Rectal smooth muscle tissue (tissue), 1 donor: Measurements from ENCODE around the gene POSTN.
"Not testable (repeated sequence)": the region's sequence is repeated elsewhere in the genome, so short reads cannot be mapped to it uniquely, and the experiment has no call there.

Experiments
- H3K27ac ChIP-seq: one replicate; pipeline ENCODE4 v1.7.0; 2013; ENCODE audit warnings: low read depth, low read length, inconsistent platforms
- H3K27me3 ChIP-seq: one replicate; pipeline ENCODE4 v1.7.0; 2013; ENCODE audit warnings: low read length; ENCODE audit not compliant: control insufficient read depth, insufficient read depth
- H3K36me3 ChIP-seq: one replicate; pipeline ENCODE4 v1.7.0; 2013; ENCODE audit warnings: low read length; ENCODE audit not compliant: control insufficient read depth, insufficient read depth
- H3K4me1 ChIP-seq: one replicate; pipeline ENCODE4 v1.7.0; 2013; ENCODE audit warnings: low read length; ENCODE audit not compliant: control insufficient read depth, insufficient read depth
- H3K4me3 ChIP-seq: one replicate; pipeline ENCODE4 v1.7.0; 2013; ENCODE audit warnings: low read length
- H3K9ac ChIP-seq: one replicate; pipeline ENCODE4 v1.7.0; 2013; ENCODE audit warnings: low read length

The POSTN gene

DNA sequence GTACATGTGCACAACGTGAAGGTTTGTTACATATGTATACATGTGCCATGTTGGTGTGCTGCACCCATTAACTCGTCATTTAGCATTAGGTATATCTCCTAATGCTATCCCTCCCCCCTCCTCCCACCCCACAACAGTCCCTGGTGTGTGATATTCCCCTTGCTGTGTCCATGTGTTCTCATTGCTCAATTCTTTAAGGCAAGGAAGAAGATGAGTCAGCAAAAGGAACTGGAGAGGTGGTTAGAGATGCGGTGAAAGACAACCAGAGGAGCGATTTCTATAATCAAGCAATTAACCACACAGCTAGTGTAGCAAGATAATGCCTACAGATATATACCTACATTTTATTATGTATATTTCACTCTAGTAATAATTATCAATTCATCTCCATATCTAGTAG is 9.2 kb downstream of the POSTN start:
- H3K27me3 ChIP-seq, H3K4me3 ChIP-seq: not testable (repeated sequence)

DNA sequence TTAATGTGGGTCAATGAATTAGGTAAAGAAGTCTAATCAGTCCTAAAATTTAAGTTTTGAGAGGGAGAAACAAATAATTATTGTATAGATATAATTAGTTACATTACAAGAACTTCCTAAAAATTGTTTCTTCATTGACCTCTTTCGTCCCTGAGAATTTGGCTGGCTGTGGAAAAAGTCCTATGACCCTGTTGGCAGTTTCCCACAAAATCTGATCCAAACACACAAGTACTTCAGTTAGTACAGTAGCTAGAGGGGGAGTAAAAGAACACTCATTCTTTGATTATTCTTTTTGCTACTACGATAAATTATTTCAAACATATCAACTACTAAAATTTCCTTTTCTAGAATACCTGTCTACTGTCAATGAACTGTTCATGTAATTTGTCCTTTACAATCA is 11.3 kb downstream of the POSTN start:
- Histone ChIP-seq H3K9ac (no peak overlapping the region), H3K27ac (no peak overlapping the region), H3K4me3 (no peak overlapping the region), H3K27me3 (no peaks in the 10 kb centered on the region), H3K4me1 (no peaks in the 10 kb centered on the region), H3K36me3 (no peaks in the 10 kb centered on the region)

More for the DNA sequence above, 9.2 kb downstream of the POSTN start:
- not testable (repeated sequence) for H3K27ac ChIP-seq, H3K4me1 ChIP-seq, H3K9ac ChIP-seq, H3K36me3 ChIP-seq

DNA sequence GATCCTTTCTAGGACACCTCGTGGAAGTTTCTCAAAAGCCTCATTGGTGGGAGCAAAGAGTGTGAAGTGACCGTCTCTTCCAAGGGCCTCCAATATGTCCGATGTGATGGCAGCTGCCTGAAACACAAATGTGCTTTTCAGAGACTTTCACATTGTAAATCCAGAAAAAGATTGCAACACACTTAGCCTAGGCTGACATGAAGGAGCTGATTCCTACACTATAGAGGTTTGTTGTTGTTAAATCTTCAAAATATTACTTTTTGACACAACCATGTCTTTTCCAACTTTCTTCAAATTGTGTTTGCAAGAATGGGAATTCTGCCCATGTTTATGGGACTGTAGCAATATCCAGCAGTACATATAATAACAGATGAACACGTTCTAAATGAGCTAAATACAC is 12.4 kb downstream of the POSTN start:
- Histone ChIP-seq H3K4me3 (no peak overlapping the region), H3K36me3 (no peaks in the 10 kb centered on the region), H3K4me1 (no peaks in the 10 kb centered on the region), H3K9ac (no peak overlapping the region), H3K27ac (no peak overlapping the region), H3K27me3 (no peaks in the 10 kb centered on the region)

GRCh38 chr13:37585541-37585940 is 13.0 kb downstream of the POSTN start:
- Histone ChIP-seq H3K4me1 (no peaks in the 10 kb centered on the region), H3K27me3 (no peaks in the 10 kb centered on the region), H3K36me3 (no peaks in the 10 kb centered on the region), H3K27ac (no peak overlapping the region), H3K9ac (no peak overlapping the region), H3K4me3 (no peak overlapping the region)

- peaks cover 2% of the 10 kb centered on the region for H3K36me3 ChIP-seq
- H3K27me3 ChIP-seq, result no peaks in the 10 kb centered on the region
- no peaks in the 10 kb centered on the region for H3K4me1 ChIP-seq
- no peak overlapping the region for H3K4me3 ChIP-seq
- H3K9ac ChIP-seq, result no peak overlapping the region
- no peak overlapping the region for H3K27ac ChIP-seq
These were observed 22.0 kb downstream of the POSTN start for GRCh38 chr13:37576601-37577000.

GRCh38 chr13:37565425-37565824 is 33.1 kb downstream of the POSTN start:
- H3K9ac ChIP-seq, result no peak overlapping the region
- H3K4me1 ChIP-seq, result no peaks in the 10 kb centered on the region
- H3K27me3 ChIP-seq, result no peaks in the 10 kb centered on the region
- no peak overlapping the region for H3K4me3 ChIP-seq
- no peak overlapping the region for H3K27ac ChIP-seq
- no peaks in the 10 kb centered on the region for H3K36me3 ChIP-seq

GRCh38 chr13:37561031-37561430 is 37.5 kb downstream of the POSTN start:
- Histone ChIP-seq H3K4me3 (no peak overlapping the region), H3K4me1 (no peaks in the 10 kb centered on the region), H3K27me3 (no peaks in the 10 kb centered on the region), H3K9ac (no peak overlapping the region), H3K27ac (no peak overlapping the region), H3K36me3 (no peaks in the 10 kb centered on the region)

GRCh38 chr13:37560526-37560925 is 38.0 kb downstream of the POSTN start:
- H3K36me3 ChIP-seq, result no peaks in the 10 kb centered on the region
- no peaks in the 10 kb centered on the region for H3K4me1 ChIP-seq
- H3K27me3 ChIP-seq, result no peaks in the 10 kb centered on the region
- no peak overlapping the region for H3K4me3 ChIP-seq
- H3K27ac ChIP-seq, result no peak overlapping the region
- H3K9ac ChIP-seq, result no peak overlapping the region

DNA sequence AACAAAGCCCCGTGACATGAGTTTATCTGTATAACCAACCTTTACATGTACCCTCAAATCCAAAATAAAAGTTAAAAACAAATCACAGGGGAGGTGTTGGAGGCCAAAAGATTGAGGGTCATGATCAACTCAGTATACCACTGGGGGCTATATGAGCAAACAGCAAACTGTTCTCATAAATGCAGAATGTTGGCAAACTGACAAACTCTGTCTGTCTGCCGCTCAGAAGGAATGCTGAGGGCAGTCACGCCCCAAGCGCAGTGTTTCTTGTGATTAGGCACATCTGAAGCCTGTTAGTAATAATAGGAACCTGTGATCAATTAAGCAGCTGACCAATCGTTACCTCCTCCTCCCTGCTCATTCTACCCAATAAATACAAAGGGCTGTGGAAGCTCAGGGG is 39.8 kb downstream of the POSTN start:
- not testable (repeated sequence) for H3K27ac ChIP-seq, H3K4me3 ChIP-seq, H3K9ac ChIP-seq, H3K4me1 ChIP-seq, H3K36me3 ChIP-seq, H3K27me3 ChIP-seq

DNA sequence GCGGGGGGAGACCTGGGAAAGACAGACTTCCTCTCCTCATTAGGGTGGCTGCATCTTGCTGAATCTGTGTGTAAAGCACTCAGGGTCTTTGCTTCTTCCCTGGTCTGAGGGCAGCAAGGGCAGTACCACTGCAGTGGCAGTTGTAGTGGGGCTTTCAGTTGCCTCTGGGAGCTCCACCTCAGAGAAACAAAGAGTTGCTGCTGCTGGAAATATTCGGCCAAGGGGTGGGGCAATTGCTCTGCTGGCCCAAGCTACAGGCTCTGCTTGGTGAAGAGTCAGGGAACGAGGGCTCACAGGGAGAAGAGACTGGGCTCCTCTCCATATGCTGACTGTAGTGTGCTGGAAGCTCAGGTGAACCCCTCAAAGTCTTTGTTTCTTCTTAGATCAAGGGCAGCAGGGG is 52.5 kb downstream of the POSTN start:
- Histone ChIP-seq H3K4me1 (no peaks in the 10 kb centered on the region), H3K4me3 (no peak overlapping the region), H3K27me3 (no peaks in the 10 kb centered on the region)

DNA sequence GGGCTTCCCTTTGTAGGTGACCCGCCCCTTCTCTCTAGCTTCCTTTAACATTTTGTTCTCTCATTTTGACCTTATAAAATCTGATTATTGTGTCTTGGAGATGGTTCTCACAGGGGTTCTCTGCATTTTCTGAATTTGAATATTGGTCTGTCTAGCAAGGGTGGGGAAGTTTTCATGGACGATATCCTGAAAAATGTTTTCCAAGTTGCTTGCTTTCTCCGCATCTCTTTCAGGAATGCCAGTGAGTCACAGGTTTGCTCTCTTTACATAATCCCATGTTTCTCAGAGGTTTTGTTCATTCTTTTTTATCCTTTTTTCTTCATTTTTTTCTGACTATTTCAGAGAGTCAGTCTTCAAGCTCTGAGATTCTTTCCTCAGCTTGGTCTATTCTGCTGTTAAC is 53.6 kb downstream of the POSTN start:
- no peak overlapping the region for H3K4me3 ChIP-seq
- no peak overlapping the region for H3K27ac ChIP-seq
- no peaks in the 10 kb centered on the region for H3K36me3 ChIP-seq
- H3K4me1 ChIP-seq, result no peaks in the 10 kb centered on the region
- H3K27me3 ChIP-seq, result no peaks in the 10 kb centered on the region
- H3K9ac ChIP-seq, result no peak overlapping the region

More for the DNA sequence above, 52.5 kb downstream of the POSTN start:
- H3K27ac ChIP-seq, result no peak overlapping the region
- no peaks in the 10 kb centered on the region for H3K36me3 ChIP-seq
- no peak overlapping the region for H3K9ac ChIP-seq

GRCh38 chr13:37539976-37540605 is 58.5 kb downstream of the POSTN start:
- Histone ChIP-seq H3K4me3 (no peak overlapping the region), H3K27me3 (no peaks in the 10 kb centered on the region), H3K27ac (no peak overlapping the region), H3K4me1 (no peaks in the 10 kb centered on the region), H3K36me3 (no peaks in the 10 kb centered on the region), H3K9ac (no peak overlapping the region)

DNA sequence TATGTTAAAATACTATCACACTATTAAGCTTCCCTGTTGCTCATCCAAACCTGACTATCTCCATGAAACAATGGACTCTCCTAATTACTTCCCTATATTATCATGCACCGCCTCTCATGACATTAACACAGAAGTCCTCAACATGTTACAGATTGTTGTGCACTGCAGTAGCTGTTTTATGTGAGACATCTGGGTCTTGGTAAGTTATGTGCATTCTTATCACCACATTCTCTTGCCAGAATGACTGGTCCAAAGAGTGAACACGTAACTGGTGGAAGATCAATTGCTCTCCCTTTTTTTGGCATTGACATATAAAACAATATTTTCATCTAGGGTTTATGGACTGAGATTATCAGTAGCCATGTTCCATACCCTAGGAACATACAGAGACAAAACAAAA is 59.4 kb downstream of the POSTN start:
- no peak overlapping the region for H3K4me3 ChIP-seq
- no peaks in the 10 kb centered on the region for H3K27me3 ChIP-seq
- H3K36me3 ChIP-seq, result no peaks in the 10 kb centered on the region
- H3K27ac ChIP-seq, result no peak overlapping the region
- no peaks in the 10 kb centered on the region for H3K4me1 ChIP-seq
- H3K9ac ChIP-seq, result no peak overlapping the region
